Liver (tissue), 3 donors: ENCODE measurements around the gene RALB.

Experiments used
- JUND ChIP-seq, 2 donors: IDR thresholded peaks; 2 replicates each; pipeline ENCODE4 v1.6.1; 2016; ENCODE audit warnings: antibody characterized with exemption in 2 of 2
- NR2F2 ChIP-seq: IDR thresholded peaks from 2 replicates; pipeline ENCODE4 v1.6.1; 2016; ENCODE audit warnings: antibody characterized with exemption
- RAD21 ChIP-seq, 2 donors: IDR thresholded peaks; 2 replicates each; pipeline ENCODE4 v1.6.1; 2016; ENCODE audit warnings: antibody characterized with exemption in 2 of 2, mild to moderate bottlenecking in 2 of 2
- SP1 ChIP-seq: IDR thresholded peaks from 2 replicates; pipeline ENCODE4 v1.6.1; 2018; ENCODE audit warnings: antibody characterized with exemption, mild to moderate bottlenecking
- TAF1 ChIP-seq: conservative IDR thresholded peaks from 2 replicates; pipeline ENCODE4 v1.6.1; 2016; ENCODE audit warnings: antibody characterized with exemption, mild to moderate bottlenecking
- YY1 ChIP-seq: IDR thresholded peaks from 2 replicates; pipeline ENCODE4 v1.6.1; 2016; ENCODE audit warnings: antibody characterized with exemption, mild to moderate bottlenecking
- TF ChIP-seq, protein P1 (sequence below): IDR thresholded peaks from 2 replicates; pipeline ENCODE4 v1.6.1; 2016; ENCODE audit warnings: antibody characterized with exemption
- TF ChIP-seq, protein P2 (sequence below): fragments of 150-350 bp; IDR thresholded peaks from 2 replicates; pipeline ENCODE4 v1.5.1; 2017; ENCODE audit warnings: improper control_type of control experiment, low read depth, low read length; ENCODE audit not compliant: missing input control
- TF ChIP-seq, protein P3 (sequence below): IDR thresholded peaks from 2 replicates; pipeline ENCODE4 v1.6.1; 2016; ENCODE audit warnings: antibody characterized with exemption
- TF ChIP-seq, protein P4 (sequence below): IDR thresholded peaks from 2 replicates; pipeline ENCODE4 v1.6.1; 2016; ENCODE audit warnings: antibody characterized with exemption
- TF ChIP-seq, protein P5 (sequence below): IDR thresholded peaks from 2 replicates; pipeline ENCODE4 v1.6.1; 2016; ENCODE audit warnings: antibody characterized with exemption, mild to moderate bottlenecking
- donor health status: healthy.
- donor health status: healthy.

DNA sequence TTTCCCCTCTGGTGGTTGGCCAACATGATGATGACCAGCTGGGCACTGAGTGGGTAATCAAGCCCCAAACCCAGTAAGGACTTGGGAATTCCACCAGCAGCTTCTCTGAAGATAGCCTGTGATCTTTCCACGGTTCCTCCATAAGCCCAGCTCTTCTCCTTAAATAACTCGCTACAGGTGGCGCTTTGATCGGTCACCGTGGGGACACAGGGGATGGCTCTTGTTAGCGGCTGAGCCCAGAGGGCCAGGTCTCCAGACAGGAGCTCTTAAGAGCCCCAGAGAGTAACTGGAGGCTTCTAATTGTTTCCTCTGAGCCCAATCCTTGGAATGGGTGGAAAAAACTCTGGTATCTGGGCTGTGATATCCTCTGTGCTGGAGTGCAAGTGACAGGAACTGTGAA, 79.7 kb downstream of the RALB start:
- TF ChIP-seq, protein P1, sequence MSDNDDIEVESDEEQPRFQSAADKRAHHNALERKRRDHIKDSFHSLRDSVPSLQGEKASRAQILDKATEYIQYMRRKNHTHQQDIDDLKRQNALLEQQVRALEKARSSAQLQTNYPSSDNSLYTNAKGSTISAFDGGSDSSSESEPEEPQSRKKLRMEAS: no peak
- TF ChIP-seq RAD21 (IDR thresholded peaks at IDR 0.05) (no peak), NR2F2 (no peak), SP1 (no peak), YY1 (no peak), TAF1 (no peak), JUND (IDR thresholded peaks at IDR 0.05) (no peak)
- TF ChIP-seq, protein P2, sequence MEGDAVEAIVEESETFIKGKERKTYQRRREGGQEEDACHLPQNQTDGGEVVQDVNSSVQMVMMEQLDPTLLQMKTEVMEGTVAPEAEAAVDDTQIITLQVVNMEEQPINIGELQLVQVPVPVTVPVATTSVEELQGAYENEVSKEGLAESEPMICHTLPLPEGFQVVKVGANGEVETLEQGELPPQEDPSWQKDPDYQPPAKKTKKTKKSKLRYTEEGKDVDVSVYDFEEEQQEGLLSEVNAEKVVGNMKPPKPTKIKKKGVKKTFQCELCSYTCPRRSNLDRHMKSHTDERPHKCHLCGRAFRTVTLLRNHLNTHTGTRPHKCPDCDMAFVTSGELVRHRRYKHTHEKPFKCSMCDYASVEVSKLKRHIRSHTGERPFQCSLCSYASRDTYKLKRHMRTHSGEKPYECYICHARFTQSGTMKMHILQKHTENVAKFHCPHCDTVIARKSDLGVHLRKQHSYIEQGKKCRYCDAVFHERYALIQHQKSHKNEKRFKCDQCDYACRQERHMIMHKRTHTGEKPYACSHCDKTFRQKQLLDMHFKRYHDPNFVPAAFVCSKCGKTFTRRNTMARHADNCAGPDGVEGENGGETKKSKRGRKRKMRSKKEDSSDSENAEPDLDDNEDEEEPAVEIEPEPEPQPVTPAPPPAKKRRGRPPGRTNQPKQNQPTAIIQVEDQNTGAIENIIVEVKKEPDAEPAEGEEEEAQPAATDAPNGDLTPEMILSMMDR: no peak
- TF ChIP-seq, protein P3, sequence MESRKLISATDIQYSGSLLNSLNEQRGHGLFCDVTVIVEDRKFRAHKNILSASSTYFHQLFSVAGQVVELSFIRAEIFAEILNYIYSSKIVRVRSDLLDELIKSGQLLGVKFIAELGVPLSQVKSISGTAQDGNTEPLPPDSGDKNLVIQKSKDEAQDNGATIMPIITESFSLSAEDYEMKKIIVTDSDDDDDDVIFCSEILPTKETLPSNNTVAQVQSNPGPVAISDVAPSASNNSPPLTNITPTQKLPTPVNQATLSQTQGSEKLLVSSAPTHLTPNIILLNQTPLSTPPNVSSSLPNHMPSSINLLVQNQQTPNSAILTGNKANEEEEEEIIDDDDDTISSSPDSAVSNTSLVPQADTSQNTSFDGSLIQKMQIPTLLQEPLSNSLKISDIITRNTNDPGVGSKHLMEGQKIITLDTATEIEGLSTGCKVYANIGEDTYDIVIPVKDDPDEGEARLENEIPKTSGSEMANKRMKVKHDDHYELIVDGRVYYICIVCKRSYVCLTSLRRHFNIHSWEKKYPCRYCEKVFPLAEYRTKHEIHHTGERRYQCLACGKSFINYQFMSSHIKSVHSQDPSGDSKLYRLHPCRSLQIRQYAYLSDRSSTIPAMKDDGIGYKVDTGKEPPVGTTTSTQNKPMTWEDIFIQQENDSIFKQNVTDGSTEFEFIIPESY: no peak
- TF ChIP-seq, protein P4, sequence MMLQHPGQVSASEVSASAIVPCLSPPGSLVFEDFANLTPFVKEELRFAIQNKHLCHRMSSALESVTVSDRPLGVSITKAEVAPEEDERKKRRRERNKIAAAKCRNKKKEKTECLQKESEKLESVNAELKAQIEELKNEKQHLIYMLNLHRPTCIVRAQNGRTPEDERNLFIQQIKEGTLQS: no peak
- TF ChIP-seq, protein P5, sequence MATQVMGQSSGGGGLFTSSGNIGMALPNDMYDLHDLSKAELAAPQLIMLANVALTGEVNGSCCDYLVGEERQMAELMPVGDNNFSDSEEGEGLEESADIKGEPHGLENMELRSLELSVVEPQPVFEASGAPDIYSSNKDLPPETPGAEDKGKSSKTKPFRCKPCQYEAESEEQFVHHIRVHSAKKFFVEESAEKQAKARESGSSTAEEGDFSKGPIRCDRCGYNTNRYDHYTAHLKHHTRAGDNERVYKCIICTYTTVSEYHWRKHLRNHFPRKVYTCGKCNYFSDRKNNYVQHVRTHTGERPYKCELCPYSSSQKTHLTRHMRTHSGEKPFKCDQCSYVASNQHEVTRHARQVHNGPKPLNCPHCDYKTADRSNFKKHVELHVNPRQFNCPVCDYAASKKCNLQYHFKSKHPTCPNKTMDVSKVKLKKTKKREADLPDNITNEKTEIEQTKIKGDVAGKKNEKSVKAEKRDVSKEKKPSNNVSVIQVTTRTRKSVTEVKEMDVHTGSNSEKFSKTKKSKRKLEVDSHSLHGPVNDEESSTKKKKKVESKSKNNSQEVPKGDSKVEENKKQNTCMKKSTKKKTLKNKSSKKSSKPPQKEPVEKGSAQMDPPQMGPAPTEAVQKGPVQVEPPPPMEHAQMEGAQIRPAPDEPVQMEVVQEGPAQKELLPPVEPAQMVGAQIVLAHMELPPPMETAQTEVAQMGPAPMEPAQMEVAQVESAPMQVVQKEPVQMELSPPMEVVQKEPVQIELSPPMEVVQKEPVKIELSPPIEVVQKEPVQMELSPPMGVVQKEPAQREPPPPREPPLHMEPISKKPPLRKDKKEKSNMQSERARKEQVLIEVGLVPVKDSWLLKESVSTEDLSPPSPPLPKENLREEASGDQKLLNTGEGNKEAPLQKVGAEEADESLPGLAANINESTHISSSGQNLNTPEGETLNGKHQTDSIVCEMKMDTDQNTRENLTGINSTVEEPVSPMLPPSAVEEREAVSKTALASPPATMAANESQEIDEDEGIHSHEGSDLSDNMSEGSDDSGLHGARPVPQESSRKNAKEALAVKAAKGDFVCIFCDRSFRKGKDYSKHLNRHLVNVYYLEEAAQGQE: no peak
